Testis (tissue), 3 donors: Measurements from ENCODE around the gene USP36. TPM values are rescaled to one million over a fixed set of nuclear protein-coding genes. Genes with fewer than 3 reads are reported as not detected.
A peak's percentile ranks its signal among the peaks of the same experiment; 100 is the strongest.

Source experiments
- DNase-seq: peaks from one replicate; pipeline ENCODE4 v3.0.0-alpha.2; 2019
- H3K27ac ChIP-seq, 2 donors: fragments of 200-600 bp; sonication (generic); one replicate each; pipeline ENCODE4 v1.5.1; 2019
- H3K27me3 ChIP-seq: fragments of 200-600 bp; sonication (generic); one replicate; pipeline ENCODE4 v1.5.1; 2019
- H3K36me3 ChIP-seq: fragments of 200-600 bp; sonication (generic); one replicate; pipeline ENCODE4 v1.5.1; 2017; ENCODE audit warnings: low read depth; ENCODE audit errors: missing control alignments
- H3K4me1 ChIP-seq: fragments of 200-600 bp; sonication (generic); one replicate; pipeline ENCODE4 v1.5.1; 2019
- H3K4me3 ChIP-seq, 2 donors: fragments of 200-600 bp; sonication (generic); one replicate each; pipeline ENCODE4 v1.5.1; 2017 to 2019
- H3K9me3 ChIP-seq: fragments of 200-600 bp; sonication (generic); one replicate; pipeline ENCODE4 v1.5.1; 2017
- POLR2A ChIP-seq: fragments of 450-650 bp; IDR thresholded peaks from one replicate; pipeline ENCODE4 v1.6.1; 2017; ENCODE audit warnings: antibody characterized with exemption, mild to moderate bottlenecking, moderate library complexity
- WGBS, 2 donors: methylation state at CpG; one replicate each; pipeline ENCODE4 v1.1.5; 2018; 5-methylcytosine and 5-hydroxymethylcytosine counted together
- intact Hi-C: fragments of 100-400 bp; cut with DNase I; formaldehyde crosslinking; loops from one replicate; pipeline ENCODE4 v1.15.1; 2023; ENCODE audit warnings: low total_unique reads
- polyA plus RNA-seq: library from polyadenylated mRNA; stranded (reverse); fragments of 350-450 nt; fragmentation: Illumina TruSeq; extraction: RNeasy Lipid Tissue Mini Kit (QIAGEN cat#74804); gene quantifications from one replicate; pipeline ENCODE4 v1.2.3, GENCODE V29; 2014; ENCODE audit warnings: low read depth, low replicate concordance; ENCODE audit not compliant: insufficient read depth
- total RNA-seq, 2 donors: library from RNA; depleted of rRNA; stranded (reverse); fragments of >200 nt; gene quantifications; one replicate each; pipeline ENCODE4 v1.2.3, GENCODE V29; 2016
- TF ChIP-seq, protein P1 (sequence below), 3 experiments: fragments of 450-650 bp in 2 of 3; fragments of 200-600 bp in 1 of 3; sonication (generic) in 1 of 3; IDR thresholded peaks; one replicate each; pipeline ENCODE4 v1.5.1; 2016 to 2019; ENCODE audit warnings: antibody characterized with exemption in 3 of 3, mild to moderate bottlenecking in 2 of 3, moderate library complexity in 1 of 3

USP36 gene
- total and polyA plus RNA-seq, 3 donors from 2014 or later, result 32.8 to 79.8 (median 77.5) TPM

DNA sequence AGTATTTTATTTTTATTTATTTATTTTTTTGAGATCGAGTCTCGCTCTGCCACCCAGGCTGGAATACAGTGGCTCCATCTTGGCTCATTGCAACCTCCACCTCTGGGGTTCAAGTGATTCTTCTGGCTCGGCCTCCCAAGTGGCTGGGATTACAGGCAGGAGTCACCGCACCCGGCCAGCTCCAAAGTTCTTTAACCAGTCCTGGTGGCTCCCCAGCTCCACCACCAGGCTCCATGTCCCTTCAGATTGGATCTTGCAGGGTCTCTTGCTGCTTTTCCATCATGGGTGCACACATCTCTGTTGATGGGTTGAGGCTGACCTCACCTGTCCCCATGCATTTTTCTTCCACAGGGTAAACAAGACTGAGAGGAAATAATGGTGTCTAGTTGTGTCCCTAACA lies 8.4 kb upstream of the USP36 start:
- no peak overlapping the region for H3K4me3 ChIP-seq
- H3K27me3 ChIP-seq, result no peaks in the 10 kb centered on the region
- WGBS, 2 donors, result 92 to 98% methylated on average over 5 of the region's 5 CpGs
- no peak for DNase-seq
- intact Hi-C loops, result no loop called here
- no peaks in the 10 kb centered on the region for H3K36me3 ChIP-seq
- no peaks in the 10 kb centered on the region for H3K9me3 ChIP-seq
- TF ChIP-seq POLR2A, result no peak
- TF ChIP-seq, protein P1, sequence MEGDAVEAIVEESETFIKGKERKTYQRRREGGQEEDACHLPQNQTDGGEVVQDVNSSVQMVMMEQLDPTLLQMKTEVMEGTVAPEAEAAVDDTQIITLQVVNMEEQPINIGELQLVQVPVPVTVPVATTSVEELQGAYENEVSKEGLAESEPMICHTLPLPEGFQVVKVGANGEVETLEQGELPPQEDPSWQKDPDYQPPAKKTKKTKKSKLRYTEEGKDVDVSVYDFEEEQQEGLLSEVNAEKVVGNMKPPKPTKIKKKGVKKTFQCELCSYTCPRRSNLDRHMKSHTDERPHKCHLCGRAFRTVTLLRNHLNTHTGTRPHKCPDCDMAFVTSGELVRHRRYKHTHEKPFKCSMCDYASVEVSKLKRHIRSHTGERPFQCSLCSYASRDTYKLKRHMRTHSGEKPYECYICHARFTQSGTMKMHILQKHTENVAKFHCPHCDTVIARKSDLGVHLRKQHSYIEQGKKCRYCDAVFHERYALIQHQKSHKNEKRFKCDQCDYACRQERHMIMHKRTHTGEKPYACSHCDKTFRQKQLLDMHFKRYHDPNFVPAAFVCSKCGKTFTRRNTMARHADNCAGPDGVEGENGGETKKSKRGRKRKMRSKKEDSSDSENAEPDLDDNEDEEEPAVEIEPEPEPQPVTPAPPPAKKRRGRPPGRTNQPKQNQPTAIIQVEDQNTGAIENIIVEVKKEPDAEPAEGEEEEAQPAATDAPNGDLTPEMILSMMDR (IDR thresholded peaks at IDR 0.05), result no peak
- H3K27ac ChIP-seq, result no peak overlapping the region
- no peaks in the 10 kb centered on the region for H3K4me1 ChIP-seq

- WGBS, 2 donors, result 82 to 89% methylated on average over 3 of the region's 3 CpGs
- Histone ChIP-seq H3K27me3 (no peaks in the 10 kb centered on the region), H3K9me3 (no peaks in the 10 kb centered on the region), H3K27ac (no peak overlapping the region), H3K36me3 (no peaks in the 10 kb centered on the region), H3K4me1 (no peaks in the 10 kb centered on the region), H3K4me3 (no peak overlapping the region)
- intact Hi-C loops, result no loop called here
- DNase-seq, result no peak
- TF ChIP-seq, protein P1 (IDR thresholded peaks at IDR 0.05), result no peak
- no peak for TF ChIP-seq POLR2A
These were observed 6.4 kb upstream of the USP36 start for GRCh38 chr17:78847052-78847451.

GRCh38 chr17:78844301-78845005 lies 3.8 kb upstream of the USP36 start:
- Histone ChIP-seq H3K27ac (no peak overlapping the region), H3K9me3 (no peaks in the 10 kb centered on the region), H3K4me1 (peaks cover 4% of the 10 kb centered on the region), H3K36me3 (no peaks in the 10 kb centered on the region), H3K27me3 (no peaks in the 10 kb centered on the region), H3K4me3 (no peak overlapping the region)
- TF ChIP-seq, protein P1 (IDR thresholded peaks at IDR 0.05), result no peak
- no peak for TF ChIP-seq POLR2A
- intact Hi-C loops, result no loop called here
- 80 to 87% methylated on average over 9 of the region's 9 CpGs for WGBS, 2 donors
- DNase-seq, result no peak

GRCh38 chr17:78842881-78843565 lies 2.4 kb upstream of the USP36 start:
- Histone ChIP-seq H3K4me3 (no peak overlapping the region), H3K9me3 (no peaks in the 10 kb centered on the region), H3K36me3 (no peaks in the 10 kb centered on the region), H3K27me3 (no peaks in the 10 kb centered on the region), H3K4me1 (peaks cover 14% of the 10 kb centered on the region), H3K27ac (no peak overlapping the region)
- DNase-seq, result no peak
- WGBS, 2 donors, result 76 to 87% methylated on average over 6 to 10 of the region's 10 CpGs
- TF ChIP-seq POLR2A, result no peak
- TF ChIP-seq, protein P1 (IDR thresholded peaks at IDR 0.05), result peak in 1 of 3 experiments; percentile 18
- intact Hi-C loops, result no loop called here

DNA sequence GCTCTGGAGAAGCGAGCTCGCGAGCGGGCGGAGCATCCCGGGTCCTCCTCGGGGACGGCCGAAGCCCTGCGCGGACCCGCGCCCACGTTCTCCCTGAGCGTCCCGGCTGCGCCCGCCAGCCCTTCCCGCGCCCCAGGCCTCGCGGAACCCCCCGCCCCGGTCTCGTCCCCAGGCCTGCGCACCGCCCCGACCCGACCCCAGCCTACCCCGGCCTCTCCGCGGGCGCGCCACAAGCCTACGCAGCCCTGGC lies 159 bp downstream of the USP36 start:
- intact Hi-C loops, result no loop called here
- Histone ChIP-seq H3K9me3 (no peaks in the 10 kb centered on the region), H3K4me3 (peak overlapping the region; percentile 97 to 98), H3K27ac (peak overlapping the region; percentile 98 to 99), H3K27me3 (no peaks in the 10 kb centered on the region), H3K36me3 (no peaks in the 10 kb centered on the region), H3K4me1 (peaks cover 14% of the 10 kb centered on the region)
- WGBS, 2 donors, result 0% methylated on average over 31 of the region's 35 CpGs; no CpG with 5 or more reads in 1 of the 2 donors
- no peak for DNase-seq
- TF ChIP-seq POLR2A, result no peak
- TF ChIP-seq, protein P1 (IDR thresholded peaks at IDR 0.05), result no peak
